Right cardiac atrium (tissue), 5 donors: ENCODE measurements around the gene DHTKD1. TPM values are rescaled to one million over a fixed set of nuclear protein-coding genes. Genes with fewer than 3 reads are reported as not detected.
"Not testable (repeated sequence)": the region's sequence is repeated elsewhere in the genome, so short reads cannot be mapped to it uniquely, and the experiment has no call there.

ENCODE experiments used
- ATAC-seq, 2 donors: fragments of 200-7000 bp; cut with Tn5 transposase; one replicate each; pipeline versions ENCODE4 v1.8.0 to v1.9.1; 2020; ENCODE audit warnings: moderate library complexity in 2 of 2, mild to moderate bottlenecking in 1 of 2
- DNase-seq, 3 donors: peaks; one replicate each; pipeline ENCODE4 v3.0.0-alpha.2; 2020
- H3K27ac ChIP-seq: one replicate; pipeline ENCODE4 v1.5.1; 2013; ENCODE audit warnings: mild to moderate bottlenecking, low read length, control low read depth, moderate library complexity
- H3K27me3 ChIP-seq: one replicate; pipeline ENCODE4 v1.6.1; 2013; ENCODE audit not compliant: control insufficient read depth, insufficient read depth
- H3K4me1 ChIP-seq: one replicate; pipeline ENCODE4 v1.6.1; 2013; ENCODE audit warnings: low read length; ENCODE audit not compliant: control insufficient read depth, insufficient read depth
- H3K4me3 ChIP-seq: one replicate; pipeline ENCODE4 v1.5.1; 2013; ENCODE audit warnings: low read length, control low read depth
- H3K9me3 ChIP-seq: one replicate; pipeline ENCODE4 v1.6.1; 2013; ENCODE audit warnings: low read length; ENCODE audit not compliant: control insufficient read depth
- WGBS: extraction: QIAGEN DNeasy Blood & Tissue Kit; methylation state at CpG from one replicate; pipeline ENCODE4 v1.1.7; 2013; 5-methylcytosine and 5-hydroxymethylcytosine counted together
- intact Hi-C, 4 donors: fragments of 100-400 bp; cut with DNase I; formaldehyde crosslinking; loops; one replicate each; pipeline versions ENCODE4 v1.11.0 to v1.14.0; 2022 to 2023
- polyA plus RNA-seq: library from polyadenylated mRNA; stranded (reverse); fragments of 200-250 nt; gene quantifications from one replicate; pipeline ENCODE4 v1.2.3, GENCODE V29; 2013
- total RNA-seq, 4 donors: library from RNA; stranded (reverse); fragmentation: NEBNext Ultra II Directional; extraction: Animal tissue kit (Norgen Biotek cat#: 25700); gene quantifications; one replicate each; pipeline ENCODE4 v1.2.1, GENCODE V29; 2021
- donor health status: healthy with polysubstance abuse.
- donor health status: DM: no; HTN: yes; CAD: no.
- donor health status: DM: no; HTN: no; CAD: no.
- donor health status: DM: no; HTN: yes; CAD: no; lungs with severe emphysema.
- donor health status: DM: yes; HTN: yes; CAD: no.

The DHTKD1 gene
- total and polyA plus RNA-seq, 5 donors = 7.6 to 28.5 (median 18.9) TPM

GRCh38 chr10:12150163-12150562 lies 81.4 kb downstream of the DHTKD1 start:
- no peak overlapping the region for H3K4me3 ChIP-seq
- ATAC-seq (no peak), DNase-seq (no peak)
- 82% methylated on average over 4 of the region's 4 CpGs for WGBS
- intact Hi-C loops = no loop called here
- no peaks in the 10 kb centered on the region for H3K9me3 ChIP-seq
- no peaks in the 10 kb centered on the region for H3K27me3 ChIP-seq
- H3K27ac ChIP-seq = no peak overlapping the region
- H3K4me1 ChIP-seq = no peaks in the 10 kb centered on the region

GRCh38 chr10:12154516-12154915 lies 85.8 kb downstream of the DHTKD1 start:
- Histone ChIP-seq H3K4me3 (no peak overlapping the region), H3K27me3 (no peaks in the 10 kb centered on the region), H3K27ac (no peak overlapping the region), H3K4me1 (no peaks in the 10 kb centered on the region), H3K9me3 (no peaks in the 10 kb centered on the region)
- 94% methylated on average over 6 of the region's 6 CpGs for WGBS
- intact Hi-C loops = no loop called here
- ATAC-seq = no peak
- DNase-seq = no peak

- H3K27ac ChIP-seq = no peak overlapping the region
- DNase-seq (no peak), ATAC-seq (no peak)
- no peaks in the 10 kb centered on the region for H3K27me3 ChIP-seq
- no peaks in the 10 kb centered on the region for H3K9me3 ChIP-seq
- WGBS = 92% methylated on average over 14 of the region's 14 CpGs
- no peak overlapping the region for H3K4me3 ChIP-seq
- intact Hi-C loops = no loop called here
- H3K4me1 ChIP-seq = no peaks in the 10 kb centered on the region
Observed at GRCh38 chr10:12156367-12157123, 87.8 kb downstream of the DHTKD1 start.

- Histone ChIP-seq H3K4me1 (no peaks in the 10 kb centered on the region), H3K27ac (no peak overlapping the region), H3K9me3 (no peaks in the 10 kb centered on the region), H3K27me3 (no peaks in the 10 kb centered on the region), H3K4me3 (no peak overlapping the region)
- ATAC-seq (no peak), DNase-seq (no peak)
- 84% methylated on average over 3 of the region's 3 CpGs for WGBS
- intact Hi-C loops = no loop called here
Observed at GRCh38 chr10:12158111-12158510, 89.4 kb downstream of the DHTKD1 start.

- Histone ChIP-seq H3K4me3 (no peak overlapping the region), H3K9me3 (no peaks in the 10 kb centered on the region), H3K27ac (no peak overlapping the region), H3K4me1 (no peaks in the 10 kb centered on the region), H3K27me3 (no peaks in the 10 kb centered on the region)
- intact Hi-C loops = no loop called here
- DNase-seq = no peak
- WGBS = 96% methylated on average over 5 of the region's 5 CpGs
- no peak for ATAC-seq
Observed at GRCh38 chr10:12160664-12161063, 91.9 kb downstream of the DHTKD1 start.

GRCh38 chr10:12162927-12163326 lies 94.2 kb downstream of the DHTKD1 start:
- DNase-seq = no peak
- ATAC-seq = no peak
- Histone ChIP-seq H3K9me3 (no peaks in the 10 kb centered on the region), H3K4me1 (no peaks in the 10 kb centered on the region), H3K4me3 (no peak overlapping the region), H3K27ac (no peak overlapping the region), H3K27me3 (no peaks in the 10 kb centered on the region)
- intact Hi-C loops = no loop called here
- WGBS = 98% methylated on average over 6 of the region's 6 CpGs

- H3K4me1 ChIP-seq = no peaks in the 10 kb centered on the region
- DNase-seq = no peak
- no peaks in the 10 kb centered on the region for H3K9me3 ChIP-seq
- no peak overlapping the region for H3K4me3 ChIP-seq
- no peak for ATAC-seq
- 91% methylated on average over 12 of the region's 12 CpGs for whole genome bisulfite sequencing
- H3K27me3 ChIP-seq = no peaks in the 10 kb centered on the region
- intact Hi-C loops = no loop called here
- H3K27ac ChIP-seq = no peak overlapping the region
Observed at GRCh38 chr10:12164085-12164484, 95.3 kb downstream of the DHTKD1 start.

GRCh38 chr10:12165036-12165435 lies 96.3 kb downstream of the DHTKD1 start:
- no peak for ATAC-seq
- H3K4me1 ChIP-seq = no peaks in the 10 kb centered on the region
- H3K9me3 ChIP-seq = no peaks in the 10 kb centered on the region
- DNase-seq = no peak
- H3K27me3 ChIP-seq = no peaks in the 10 kb centered on the region
- H3K27ac ChIP-seq = no peak overlapping the region
- no peak overlapping the region for H3K4me3 ChIP-seq
- WGBS = 62% methylated on average over 3 of the region's 3 CpGs
- intact Hi-C loops = no loop called here

- no peak overlapping the region for H3K4me3 ChIP-seq
- H3K27ac ChIP-seq = no peak overlapping the region
- 77% methylated on average over 6 of the region's 6 CpGs for WGBS
- no peaks in the 10 kb centered on the region for H3K4me1 ChIP-seq
- DNase-seq (no peak), ATAC-seq (peak in 1 of 2 donors; percentile 58)
- no peaks in the 10 kb centered on the region for H3K27me3 ChIP-seq
- no peaks in the 10 kb centered on the region for H3K9me3 ChIP-seq
- intact Hi-C loops = no loop called here
Observed at GRCh38 chr10:12165999-12166775, 97.4 kb downstream of the DHTKD1 start.

GRCh38 chr10:12171512-12171911 lies 102.8 kb downstream of the DHTKD1 start:
- H3K9me3 ChIP-seq, DNase-seq, H3K4me1 ChIP-seq, H3K27me3 ChIP-seq, H3K4me3 ChIP-seq, ATAC-seq, H3K27ac ChIP-seq, intact Hi-C loops: not testable (repeated sequence)
- 87% methylated on average over 6 of the region's 6 CpGs for WGBS
